ENCODE data around the gene CLCF1. TPM values are rescaled to one million over a fixed set of nuclear protein-coding genes. Genes with fewer than 3 reads are reported as not detected.
A peak's percentile ranks its signal among the peaks of the same experiment; 100 is the strongest.

Gene CLCF1
- total and polyA plus RNA-seq, 2 of the 13 experiments (the other 11 are each of a cell fraction or from before 2014, with no cell fraction given), result 0.49 to 0.78 TPM

- TF ChIP-seq BCLAF1 (IDR thresholded peaks at IDR 0.05) (no peak), GATAD2A (CRISPR knock-in tag; IDR thresholded peaks at IDR 0.05) (0 out of 2 replicates have a peak, but pooled peaks have one; percentile 17), STAT5B (CRISPR knock-in tag; IDR thresholded peaks at IDR 0.05) (no peak), ZNF10 (CRISPR knock-in tag; IDR thresholded peaks at IDR 0.05; ENCODE audit: borderline replicate concordance, low read depth) (no peak), ZBTB46 (CRISPR knock-in tag; IDR thresholded peaks at IDR 0.05; ENCODE audit: borderline replicate concordance) (no peak), HNRNPH1 (optimal IDR thresholded peaks at IDR 0.05; ENCODE audit: low read depth, low read length) (no peak), HNF4G (IDR thresholded peaks at IDR 0.05; ENCODE audit: borderline replicate concordance, low read depth, low read length) (no peak), HNF4G (CRISPR knock-in tag; IDR thresholded peaks at IDR 0.05; ENCODE audit: borderline replicate concordance, low read depth) (no peak), FOXA1 (IDR thresholded peaks at IDR 0.05) (no peak), FOXA1 (CRISPR knock-in tag; IDR thresholded peaks at IDR 0.05) (0 out of 2 replicates have a peak, but pooled peaks have one; percentile 37), KDM6A (CRISPR knock-in tag; IDR thresholded peaks at IDR 0.05; ENCODE audit: low read depth) (no peak), YEATS2 (CRISPR knock-in tag; IDR thresholded peaks at IDR 0.05; ENCODE audit: borderline replicate concordance) (0 out of 2 replicates have a peak, but pooled peaks have one; percentile 50), TOE1 (CRISPR knock-in tag; IDR thresholded peaks at IDR 0.05) (no peak), YY1 (IDR thresholded peaks at IDR 0.05; ENCODE audit: insufficient read depth, insufficient replicate concordance, low read depth, low read length) (no peak), ZNF580 (CRISPR knock-in tag; IDR thresholded peaks at IDR 0.05; ENCODE audit: borderline replicate concordance, low read depth) (no peak), KDM2A (CRISPR knock-in tag; IDR thresholded peaks at IDR 0.05; ENCODE audit: borderline replicate concordance, low read depth) (0 out of 2 replicates have a peak, but pooled peaks have one; percentile 21), ATF3 (CRISPR knock-in tag; IDR thresholded peaks at IDR 0.05) (no peak), HMGA1 (CRISPR knock-in tag; conservative IDR thresholded peaks at IDR 0.05) (no peak), RBM39 (IDR thresholded peaks at IDR 0.05; ENCODE audit: low read depth, low read length, poor library complexity, severe bottlenecking) (no peak), ZNF34 (CRISPR knock-in tag; IDR thresholded peaks at IDR 0.05; ENCODE audit: borderline replicate concordance) (no peak), FOXO1 (CRISPR knock-in tag; IDR thresholded peaks at IDR 0.05) (0 out of 2 replicates have a peak, but pooled peaks have one; percentile 12), MED1 (CRISPR knock-in tag; IDR thresholded peaks at IDR 0.05) (no peak), SOX6 (IDR thresholded peaks at IDR 0.05) (no peak), SOX6 (CRISPR knock-in tag; IDR thresholded peaks at IDR 0.05) (no peak)
These were observed 36.5 kb upstream of the CLCF1 start (continued) for GRCh38 chr11:67409781-67410368.

All from HepG2 (cell line).